NCI-H2107 treated with DMSO at 0.1 percent for 48 hours (cell line): ENCODE data around the gene APBB1IP.
"Not testable (repeated sequence)": the region's sequence is repeated elsewhere in the genome, so short reads cannot be mapped to it uniquely, and the experiment has no call there.

Experiments
- DNase-seq: peaks from one replicate; lab custom pipeline; 2025; ENCODE audit not compliant: unreplicated experiment; lab: John Stamatoyannopoulos, UW

Gene APBB1IP

GRCh38 chr10:26474845-26475244 lies 36.7 kb downstream of the APBB1IP start:
- not testable (repeated sequence) for DNase-seq

GRCh38 chr10:26475386-26475785 lies 37.2 kb downstream of the APBB1IP start:
- DNase-seq, result no peak

- no peak for DNase-seq
Observed at GRCh38 chr10:26477501-26477900, 39.4 kb downstream of the APBB1IP start.

- DNase-seq, result no peak
Observed at GRCh38 chr10:26478061-26478460, 39.9 kb downstream of the APBB1IP start.

GRCh38 chr10:26479766-26480492 lies 41.8 kb downstream of the APBB1IP start:
- DNase-seq, result no peak

- no peak for DNase-seq
Observed at GRCh38 chr10:26481315-26481692, 43.2 kb downstream of the APBB1IP start.

- no peak for DNase-seq
Observed at GRCh38 chr10:26481914-26482550, 43.9 kb downstream of the APBB1IP start.

GRCh38 chr10:26483554-26483953 lies 45.4 kb downstream of the APBB1IP start:
- DNase-seq, result no peak

- no peak for DNase-seq
Observed at GRCh38 chr10:26485150-26485941, 47.2 kb downstream of the APBB1IP start.

GRCh38 chr10:26486304-26486703 lies 48.2 kb downstream of the APBB1IP start:
- no peak for DNase-seq

GRCh38 chr10:26486990-26487850 lies 49.1 kb downstream of the APBB1IP start:
- DNase-seq, result no peak

GRCh38 chr10:26488344-26488743 lies 50.2 kb downstream of the APBB1IP start:
- no peak for DNase-seq

GRCh38 chr10:26489081-26489480 lies 50.9 kb downstream of the APBB1IP start:
- DNase-seq, result no peak

GRCh38 chr10:26490367-26490766 lies 52.2 kb downstream of the APBB1IP start:
- DNase-seq, result not testable (repeated sequence)

- no peak for DNase-seq
Observed at GRCh38 chr10:26491276-26491675, 53.1 kb downstream of the APBB1IP start.

GRCh38 chr10:26491934-26492333 lies 53.8 kb downstream of the APBB1IP start:
- DNase-seq, result no peak

- DNase-seq, result not testable (repeated sequence)
Observed at GRCh38 chr10:26492725-26493124, 54.6 kb downstream of the APBB1IP start.

GRCh38 chr10:26494018-26494417 lies 55.9 kb downstream of the APBB1IP start:
- DNase-seq, result no peak

- DNase-seq, result no peak
Observed at GRCh38 chr10:26499426-26499825, 61.3 kb downstream of the APBB1IP start.

- no peak for DNase-seq
Observed at GRCh38 chr10:26502986-26503385, 64.8 kb downstream of the APBB1IP start.

GRCh38 chr10:26503911-26504310 lies 65.8 kb downstream of the APBB1IP start:
- no peak for DNase-seq
